ENCODE data around the gene GGA2.
A peak's percentile ranks its signal among the peaks of the same experiment; 100 is the strongest.

The GGA2 gene

DNA sequence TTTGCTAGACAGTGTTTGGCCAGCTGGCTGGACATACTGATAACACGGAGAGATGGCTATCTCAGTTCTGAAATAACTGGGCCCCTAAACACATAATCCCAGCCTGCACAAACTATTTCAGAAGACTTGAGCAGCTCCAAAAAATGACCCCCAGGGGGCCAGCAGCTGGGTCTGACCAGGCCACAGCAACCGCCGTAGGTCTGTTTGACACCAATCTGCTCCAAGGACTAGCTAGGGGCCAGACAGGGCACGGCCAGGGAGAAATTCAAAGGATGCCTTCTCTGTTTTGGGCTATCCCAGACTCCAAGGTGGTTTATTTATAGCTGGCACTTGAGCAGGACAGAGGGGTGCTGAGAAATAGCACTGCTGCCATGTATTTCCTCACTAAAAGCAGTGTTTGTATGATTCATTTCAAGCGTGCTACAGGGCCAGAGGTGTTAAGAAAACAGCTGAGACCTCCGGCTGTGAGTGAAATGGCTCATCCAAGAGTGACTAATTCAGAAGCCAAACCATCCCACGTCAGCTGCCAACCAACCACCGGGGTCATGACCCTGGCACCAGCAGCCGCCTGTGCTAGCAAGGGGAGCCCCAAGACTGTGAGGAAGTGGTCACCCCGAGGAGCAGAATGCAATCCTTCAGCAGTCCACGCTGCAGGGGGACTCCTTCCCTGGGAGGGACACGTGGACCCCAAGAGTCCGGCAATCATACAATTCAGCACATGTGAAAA is 5.7 kb downstream of the GGA2 start:
- ATAC-seq (ENCODE audit: low read depth) = peak; percentile 54
- H3K4me1 Mint-ChIP-seq = peaks cover 64% of the 10 kb centered on the region
- DNase-seq (ENCODE audit: low spot score in 2 of 2) = peak in 1 of 2 donors; percentile 41
- no peaks in the 10 kb centered on the region for H3K27me3 Mint-ChIP-seq
- no peaks in the 10 kb centered on the region for H3K9me3 Mint-ChIP-seq
- H3K27ac Mint-ChIP-seq = peak overlapping the region; percentile 92
- peaks cover 19% of the 10 kb centered on the region for H3K36me3 Mint-ChIP-seq
- H3K4me3 Mint-ChIP-seq = peak overlapping the region; percentile 91

DNA sequence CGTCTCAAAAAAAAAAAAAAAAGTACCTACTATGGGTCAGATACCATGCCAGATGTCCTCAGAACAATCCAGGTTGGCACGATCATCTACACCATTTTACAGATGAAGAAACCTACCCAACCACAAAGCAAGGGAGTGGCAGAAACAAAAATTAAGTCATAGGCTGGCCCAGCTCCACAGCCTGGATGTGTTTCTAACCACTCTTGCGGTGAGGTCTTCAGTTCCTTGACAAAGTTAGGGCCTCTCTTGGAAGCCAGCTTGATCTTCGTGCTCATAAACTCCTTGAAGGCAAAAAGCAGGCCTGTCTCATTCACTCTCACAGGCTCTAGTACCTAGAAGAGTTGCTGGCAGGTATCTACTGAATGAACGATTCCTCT is 6.2 kb downstream of the GGA2 start:
- H3K27ac Mint-ChIP-seq = peak overlapping the region; percentile 92
- ATAC-seq (ENCODE audit: low read depth) = no peak
- no peak for DNase-seq (ENCODE audit: low spot score in 2 of 2)
- no peaks in the 10 kb centered on the region for H3K9me3 Mint-ChIP-seq
- H3K36me3 Mint-ChIP-seq = peaks cover 14% of the 10 kb centered on the region
- H3K4me3 Mint-ChIP-seq = peak overlapping the region; percentile 91
- H3K4me1 Mint-ChIP-seq = peaks cover 62% of the 10 kb centered on the region
- H3K27me3 Mint-ChIP-seq = no peaks in the 10 kb centered on the region

GRCh38 chr16:23502466-23502865 is 7.8 kb downstream of the GGA2 start:
- H3K36me3 Mint-ChIP-seq = peaks cover 8% of the 10 kb centered on the region
- H3K9me3 Mint-ChIP-seq = no peaks in the 10 kb centered on the region
- H3K27me3 Mint-ChIP-seq = no peaks in the 10 kb centered on the region
- DNase-seq (ENCODE audit: low spot score in 2 of 2) = no peak
- H3K27ac Mint-ChIP-seq = peak overlapping the region; percentile 69
- H3K4me1 Mint-ChIP-seq = peaks cover 60% of the 10 kb centered on the region
- no peak overlapping the region for H3K4me3 Mint-ChIP-seq
- ATAC-seq (ENCODE audit: low read depth) = no peak

DNA sequence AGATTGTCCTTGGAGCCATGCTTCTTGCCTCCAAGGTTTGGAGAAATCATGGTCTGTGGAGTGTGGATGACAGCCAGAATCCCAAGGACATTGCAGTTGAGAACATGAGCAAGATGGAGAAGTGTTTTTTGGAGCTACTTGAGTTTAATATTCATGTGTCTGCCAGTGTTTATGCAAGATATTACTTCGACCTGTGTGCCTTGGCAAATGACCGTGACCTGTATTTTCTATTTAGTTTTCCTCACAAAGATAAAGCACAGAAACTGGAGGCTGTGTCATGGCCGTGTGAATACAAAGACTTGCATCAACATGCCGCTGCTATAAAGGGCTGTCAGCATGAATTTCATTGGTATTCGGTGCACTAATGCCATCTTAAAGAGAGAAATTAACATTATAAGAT is 9.0 kb downstream of the GGA2 start:
- no peaks in the 10 kb centered on the region for H3K9me3 Mint-ChIP-seq
- ATAC-seq (ENCODE audit: low read depth) = no peak
- peaks cover 10% of the 10 kb centered on the region for H3K36me3 Mint-ChIP-seq
- no peak for DNase-seq (ENCODE audit: low spot score in 2 of 2)
- H3K4me1 Mint-ChIP-seq = peaks cover 61% of the 10 kb centered on the region
- H3K4me3 Mint-ChIP-seq = peak overlapping the region; percentile 8
- peak overlapping the region; percentile 78 for H3K27ac Mint-ChIP-seq
- H3K27me3 Mint-ChIP-seq = no peaks in the 10 kb centered on the region

- no peaks in the 10 kb centered on the region for H3K27me3 Mint-ChIP-seq
- peak overlapping the region; percentile 78 for H3K27ac Mint-ChIP-seq
- ATAC-seq (ENCODE audit: low read depth) = no peak
- H3K9me3 Mint-ChIP-seq = no peaks in the 10 kb centered on the region
- no peak for DNase-seq (ENCODE audit: low spot score in 2 of 2)
- peaks cover 58% of the 10 kb centered on the region for H3K4me1 Mint-ChIP-seq
- peaks cover 10% of the 10 kb centered on the region for H3K36me3 Mint-ChIP-seq
- H3K4me3 Mint-ChIP-seq = no peak overlapping the region
Measured at GRCh38 chr16:23500862-23501225, 9.4 kb downstream of the GGA2 start.

- DNase-seq (ENCODE audit: low spot score in 2 of 2) (no peak), ATAC-seq (ENCODE audit: low read depth) (no peak)
- H3K36me3 Mint-ChIP-seq = peaks cover 10% of the 10 kb centered on the region
- no peaks in the 10 kb centered on the region for H3K27me3 Mint-ChIP-seq
- peak overlapping the region; percentile 79 for H3K27ac Mint-ChIP-seq
- peaks cover 54% of the 10 kb centered on the region for H3K4me1 Mint-ChIP-seq
- no peaks in the 10 kb centered on the region for H3K9me3 Mint-ChIP-seq
- H3K4me3 Mint-ChIP-seq = peak overlapping the region; percentile 68
Measured at GRCh38 chr16:23500212-23500861, 10.0 kb downstream of the GGA2 start.

- H3K27me3 Mint-ChIP-seq = no peaks in the 10 kb centered on the region
- H3K9me3 Mint-ChIP-seq = no peaks in the 10 kb centered on the region
- H3K27ac Mint-ChIP-seq = peak overlapping the region; percentile 79
- ATAC-seq (ENCODE audit: low read depth) (peak; percentile 41), DNase-seq (ENCODE audit: low spot score in 2 of 2) (no peak)
- peak overlapping the region; percentile 68 for H3K4me3 Mint-ChIP-seq
- H3K4me1 Mint-ChIP-seq = peaks cover 50% of the 10 kb centered on the region
- H3K36me3 Mint-ChIP-seq = peaks cover 10% of the 10 kb centered on the region
Measured at GRCh38 chr16:23499801-23500200, 10.5 kb downstream of the GGA2 start.

DNA sequence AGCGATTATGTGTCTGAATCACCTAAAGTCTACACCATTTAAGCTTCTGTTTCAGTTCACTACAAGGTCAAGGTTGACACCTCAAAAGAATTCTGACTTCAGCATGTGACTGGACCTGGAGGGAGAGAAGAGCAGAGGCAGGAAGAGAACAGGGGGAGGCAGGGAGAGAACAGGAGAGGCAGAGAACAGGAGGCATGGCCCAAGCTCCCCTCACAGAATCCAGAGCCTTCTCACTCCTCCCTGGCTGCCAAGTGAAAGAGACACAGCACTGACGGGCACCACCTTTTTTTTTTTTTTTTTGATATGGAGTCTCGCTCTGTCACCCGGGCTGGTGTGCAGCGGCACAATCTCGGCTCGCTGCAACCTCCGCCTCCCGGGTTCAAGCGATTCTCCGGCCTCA is 11.4 kb downstream of the GGA2 start:
- Mint-ChIP-seq H3K9me3 (no peaks in the 10 kb centered on the region), H3K27me3 (no peaks in the 10 kb centered on the region), H3K4me3 (peak overlapping the region; percentile 18), H3K27ac (peak overlapping the region; percentile 77), H3K36me3 (peaks cover 10% of the 10 kb centered on the region), H3K4me1 (peaks cover 46% of the 10 kb centered on the region)
- DNase-seq (ENCODE audit: low spot score in 2 of 2) = no peak
- ATAC-seq (ENCODE audit: low read depth) = no peak

DNA sequence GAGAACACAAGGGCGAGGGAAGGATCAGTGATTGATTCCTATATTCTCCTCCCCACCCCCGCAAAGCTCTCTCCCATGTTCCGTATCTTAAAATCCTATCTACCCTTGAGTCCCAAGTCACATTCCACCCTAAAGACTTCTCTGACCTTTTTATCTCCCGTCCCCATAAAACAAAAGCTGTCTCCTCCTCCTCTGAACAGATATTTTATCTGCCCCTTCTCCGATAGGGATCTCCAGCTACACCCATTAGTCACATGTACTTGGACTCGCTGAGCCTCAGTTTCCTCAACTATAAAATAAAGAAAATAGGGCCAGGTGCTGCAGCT is 12.8 kb downstream of the GGA2 start:
- Mint-ChIP-seq H3K36me3 (peaks cover 14% of the 10 kb centered on the region), H3K27me3 (no peaks in the 10 kb centered on the region), H3K9me3 (no peaks in the 10 kb centered on the region), H3K27ac (peak overlapping the region; percentile 86), H3K4me1 (peaks cover 43% of the 10 kb centered on the region), H3K4me3 (peak overlapping the region; percentile 59)
- ATAC-seq (ENCODE audit: low read depth) (no peak), DNase-seq (ENCODE audit: low spot score in 2 of 2) (no peak)

GRCh38 chr16:23496821-23497542 is 13.3 kb downstream of the GGA2 start:
- DNase-seq (ENCODE audit: low spot score in 2 of 2) (no peak), ATAC-seq (ENCODE audit: low read depth) (peak; percentile 87)
- peaks cover 18% of the 10 kb centered on the region for H3K36me3 Mint-ChIP-seq
- peak overlapping the region; percentile 86 for H3K27ac Mint-ChIP-seq
- H3K4me3 Mint-ChIP-seq = peak overlapping the region; percentile 59
- H3K27me3 Mint-ChIP-seq = no peaks in the 10 kb centered on the region
- H3K9me3 Mint-ChIP-seq = no peaks in the 10 kb centered on the region
- peaks cover 37% of the 10 kb centered on the region for H3K4me1 Mint-ChIP-seq

- no peaks in the 10 kb centered on the region for H3K9me3 Mint-ChIP-seq
- DNase-seq (ENCODE audit: low spot score in 2 of 2) (no peak), ATAC-seq (ENCODE audit: low read depth) (no peak)
- H3K27ac Mint-ChIP-seq = no peak overlapping the region
- peaks cover 27% of the 10 kb centered on the region for H3K36me3 Mint-ChIP-seq
- peaks cover 26% of the 10 kb centered on the region for H3K4me1 Mint-ChIP-seq
- no peaks in the 10 kb centered on the region for H3K27me3 Mint-ChIP-seq
- H3K4me3 Mint-ChIP-seq = no peak overlapping the region
Measured at GRCh38 chr16:23495671-23496070, 14.6 kb downstream of the GGA2 start.

- Mint-ChIP-seq H3K4me3 (no peak overlapping the region), H3K27ac (no peak overlapping the region), H3K36me3 (peaks cover 32% of the 10 kb centered on the region)
Measured at GRCh38 chr16:23494188-23494587, 16.1 kb downstream of the GGA2 start.

GRCh38 chr16:23491490-23492391 is 18.6 kb downstream of the GGA2 start:
- H3K9me3 Mint-ChIP-seq = no peaks in the 10 kb centered on the region
- peaks cover 3% of the 10 kb centered on the region for H3K4me1 Mint-ChIP-seq
- H3K27me3 Mint-ChIP-seq = no peaks in the 10 kb centered on the region
- H3K36me3 Mint-ChIP-seq = peaks cover 28% of the 10 kb centered on the region
- ATAC-seq (ENCODE audit: low read depth) = no peak
- H3K4me3 Mint-ChIP-seq = no peak overlapping the region
- no peak overlapping the region for H3K27ac Mint-ChIP-seq
- no peak for DNase-seq (ENCODE audit: low spot score in 2 of 2)

More at GRCh38 chr16:23494188-23494587, 16.1 kb downstream of the GGA2 start:
- Mint-ChIP-seq H3K4me1 (peaks cover 16% of the 10 kb centered on the region), H3K9me3 (no peaks in the 10 kb centered on the region), H3K27me3 (no peaks in the 10 kb centered on the region)
- no peak for ATAC-seq (ENCODE audit: low read depth)
- DNase-seq (ENCODE audit: low spot score in 2 of 2) = no peak

DNA sequence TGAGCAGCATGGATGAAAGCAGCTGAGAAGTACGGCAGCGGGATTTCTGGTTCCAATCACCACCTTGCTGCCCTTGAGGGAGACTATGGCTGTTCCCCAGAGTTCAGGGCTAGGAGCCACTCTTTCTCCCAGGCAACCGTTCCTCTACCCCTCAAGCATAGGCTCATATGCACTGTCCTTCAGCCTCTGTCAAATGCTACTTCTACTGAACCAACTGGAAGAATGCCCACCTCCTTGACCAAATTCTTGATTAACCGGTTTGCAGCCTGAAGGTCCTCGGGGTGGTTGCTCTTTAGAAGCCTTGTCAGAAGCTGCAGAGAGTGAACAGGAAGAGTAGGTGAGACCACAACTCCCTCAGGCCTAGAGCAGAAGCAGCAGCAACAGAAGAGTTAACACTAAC is 23.8 kb downstream of the GGA2 start:
- H3K4me3 Mint-ChIP-seq = no peak overlapping the region
- H3K27ac Mint-ChIP-seq = no peak overlapping the region
- ATAC-seq (ENCODE audit: low read depth) (no peak), DNase-seq (ENCODE audit: low spot score in 2 of 2) (no peak)
- peaks cover 39% of the 10 kb centered on the region for H3K36me3 Mint-ChIP-seq
- H3K4me1 Mint-ChIP-seq = peaks cover 2% of the 10 kb centered on the region
- no peaks in the 10 kb centered on the region for H3K27me3 Mint-ChIP-seq
- no peaks in the 10 kb centered on the region for H3K9me3 Mint-ChIP-seq

All from memory B cell (primary cell).